GM19324 (cell line): ENCODE data around the gene PHYHD1.

Source experiments
- ATAC-seq: cut with Tn5 transposase; IDR thresholded peaks from one replicate; pipeline ENCODE4 v1.9.1; 2021; ENCODE audit warnings: mild to moderate bottlenecking, moderate library complexity; ENCODE audit not compliant: unreplicated experiment, low FRiP score

PHYHD1 gene

DNA sequence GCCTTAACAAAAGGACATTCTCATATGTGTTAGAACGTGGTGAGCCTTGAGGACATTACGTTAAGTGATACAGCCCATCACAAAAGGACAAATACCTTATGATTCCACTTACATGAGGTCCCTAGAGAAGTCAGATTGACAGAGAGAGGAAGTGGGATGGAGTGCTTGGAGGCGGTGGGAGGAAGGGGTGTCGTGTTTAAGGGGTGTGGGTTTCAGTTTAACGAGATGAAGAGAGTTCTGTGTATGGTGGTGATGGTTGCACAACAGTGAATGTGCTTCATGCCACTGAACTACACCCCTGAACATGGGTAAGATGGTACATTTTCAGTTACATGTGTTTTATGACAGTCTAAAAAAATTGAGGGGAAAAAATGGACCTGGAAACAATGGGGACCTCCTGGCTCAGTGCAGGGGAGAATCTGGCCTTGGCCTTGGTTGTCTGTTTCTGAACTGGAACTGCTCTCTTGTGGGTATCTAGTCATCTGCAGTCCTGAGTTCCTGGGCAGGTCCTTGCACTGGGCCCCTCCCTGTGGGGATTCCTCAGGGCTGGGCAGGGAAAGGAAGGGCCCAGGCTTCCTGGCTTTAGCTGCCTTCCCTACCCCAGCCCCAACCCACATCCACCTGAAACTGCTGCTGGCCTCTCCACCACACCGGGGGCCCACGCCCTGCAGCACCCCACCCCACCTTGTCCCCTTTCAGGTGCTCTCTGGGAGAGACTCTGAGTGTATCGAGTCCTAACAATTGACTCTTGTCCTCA is 21.0 kb upstream of the PHYHD1 start:
- no peak for ATAC-seq

DNA sequence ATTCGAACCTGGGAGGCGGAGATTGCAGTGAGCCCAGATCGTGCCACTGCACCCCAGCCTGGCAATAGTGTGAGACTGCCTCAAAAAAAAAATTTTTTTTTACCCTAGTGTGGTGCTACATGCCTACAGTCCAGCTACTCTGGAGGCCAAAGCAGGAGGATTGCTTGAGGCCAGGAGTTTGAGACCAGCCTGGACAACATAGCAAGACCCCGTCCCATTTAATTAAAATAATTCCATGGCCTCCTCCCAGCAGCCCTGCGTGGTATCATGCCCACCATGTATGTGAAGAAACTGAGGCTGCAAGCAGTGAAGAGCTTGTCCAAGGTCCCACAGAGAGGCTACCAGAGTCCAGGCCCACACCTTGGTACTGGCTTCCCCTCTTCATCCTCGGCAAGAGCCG is 19.4 kb upstream of the PHYHD1 start:
- no peak for ATAC-seq

DNA sequence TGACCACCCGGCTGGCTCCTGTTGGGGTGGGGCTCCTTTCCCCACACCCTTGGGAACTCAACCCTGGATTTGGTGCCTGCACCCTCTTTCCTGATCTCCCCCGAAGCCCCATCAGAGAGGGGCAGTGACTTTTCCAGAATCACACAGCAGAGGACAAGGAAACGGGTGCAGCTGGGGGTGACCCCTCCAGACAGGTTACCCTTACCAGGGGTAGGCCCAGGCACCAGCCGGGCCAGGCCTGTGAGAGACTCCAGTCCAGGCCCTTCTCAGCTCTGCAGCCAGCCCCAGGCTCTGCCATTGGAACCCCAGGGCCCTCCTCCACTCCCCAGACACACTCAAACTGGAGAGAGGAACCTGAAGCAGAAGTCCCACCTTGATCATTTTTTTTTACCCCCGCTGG is 19.0 kb upstream of the PHYHD1 start:
- ATAC-seq = no peak

DNA sequence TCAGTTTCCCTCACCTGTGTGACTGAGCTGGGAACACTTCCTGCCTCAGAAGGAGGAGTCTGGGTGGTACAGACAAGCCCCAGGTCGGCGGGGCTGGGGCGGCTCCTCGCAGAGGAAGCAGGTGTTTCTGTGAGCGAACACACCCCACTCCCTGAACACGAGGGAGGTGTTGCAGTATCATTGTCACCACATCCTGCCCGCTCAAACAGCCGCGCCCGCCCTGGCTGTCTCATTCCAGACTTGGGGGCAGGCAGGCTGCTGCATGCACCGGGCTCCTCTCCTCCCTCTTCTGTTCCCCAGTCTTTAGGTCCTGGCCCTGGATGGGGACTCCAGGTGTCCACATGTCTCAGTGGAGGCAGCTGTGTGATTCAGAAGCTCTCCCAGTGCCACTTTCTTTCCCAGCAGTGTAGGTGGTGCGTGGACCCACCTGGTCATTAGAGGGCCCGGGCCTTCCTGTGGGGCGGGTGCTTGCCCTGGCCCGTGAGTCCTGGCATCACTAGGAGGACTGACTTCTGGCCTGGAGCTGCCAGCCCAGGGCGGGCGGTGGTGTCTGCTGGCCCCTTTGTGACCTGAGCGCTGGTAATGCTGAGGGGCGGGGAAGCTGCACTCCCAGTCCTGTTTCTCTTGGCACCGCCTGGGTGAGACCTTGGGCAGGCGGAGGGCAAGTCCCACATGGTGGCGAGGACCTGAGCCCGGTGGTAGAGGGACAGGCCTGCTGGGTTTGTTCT is 18.3 kb upstream of the PHYHD1 start:
- no peak for ATAC-seq

DNA sequence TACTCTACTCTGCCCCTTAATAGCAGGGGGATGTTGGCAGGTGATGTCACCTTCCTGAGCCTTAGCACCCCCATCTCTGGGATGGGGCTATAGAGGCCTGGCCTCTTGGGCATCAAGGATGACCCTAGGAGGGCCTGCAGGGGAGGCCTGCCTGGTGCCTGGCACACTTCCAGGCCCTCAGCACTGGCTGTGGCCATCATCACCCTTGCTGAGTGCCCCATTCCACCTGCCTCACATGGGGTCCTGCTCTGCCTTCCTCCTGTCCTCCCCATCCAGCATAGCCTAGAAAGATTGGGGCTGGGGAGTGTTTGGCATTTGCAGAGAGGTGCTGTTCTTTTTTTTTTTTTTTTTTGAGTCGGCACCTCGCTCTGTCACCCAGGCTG is 17.7 kb upstream of the PHYHD1 start:
- ATAC-seq = no peak

DNA sequence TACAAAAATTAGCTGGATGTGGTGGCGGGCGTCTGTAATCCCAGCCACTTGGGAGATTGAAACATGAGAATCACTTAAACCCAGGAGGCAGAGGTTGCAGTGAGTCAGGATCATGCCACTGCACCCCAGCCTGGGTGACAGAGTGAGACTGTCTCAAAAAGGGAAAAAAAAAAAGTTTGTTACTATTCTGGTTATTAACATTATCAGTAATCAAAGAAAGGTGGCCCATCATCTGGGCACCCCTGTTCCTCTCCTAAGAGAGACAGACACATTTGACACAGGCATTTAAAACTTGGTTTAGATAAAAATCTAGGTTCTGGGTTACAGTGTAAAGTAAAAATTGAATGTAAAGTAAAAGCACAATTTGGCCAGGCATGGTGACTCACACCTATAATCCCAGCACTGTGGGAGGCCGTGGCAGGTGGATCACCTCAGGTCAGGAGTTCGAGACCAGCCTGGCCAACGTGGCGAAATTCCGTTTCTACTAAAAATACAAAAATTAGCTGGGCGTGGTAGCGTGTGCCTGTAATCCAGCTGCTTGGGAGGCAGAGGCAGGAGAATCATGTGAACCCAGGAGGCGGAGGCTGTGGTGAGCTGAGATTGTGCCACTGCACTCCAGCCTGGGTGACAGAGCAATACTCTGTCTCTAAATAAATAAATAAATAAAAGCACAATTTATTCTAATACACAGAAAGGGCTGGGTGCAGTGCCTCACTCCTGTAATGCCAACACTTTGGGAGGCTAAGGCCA is 16.7 kb upstream of the PHYHD1 start:
- ATAC-seq = no peak

DNA sequence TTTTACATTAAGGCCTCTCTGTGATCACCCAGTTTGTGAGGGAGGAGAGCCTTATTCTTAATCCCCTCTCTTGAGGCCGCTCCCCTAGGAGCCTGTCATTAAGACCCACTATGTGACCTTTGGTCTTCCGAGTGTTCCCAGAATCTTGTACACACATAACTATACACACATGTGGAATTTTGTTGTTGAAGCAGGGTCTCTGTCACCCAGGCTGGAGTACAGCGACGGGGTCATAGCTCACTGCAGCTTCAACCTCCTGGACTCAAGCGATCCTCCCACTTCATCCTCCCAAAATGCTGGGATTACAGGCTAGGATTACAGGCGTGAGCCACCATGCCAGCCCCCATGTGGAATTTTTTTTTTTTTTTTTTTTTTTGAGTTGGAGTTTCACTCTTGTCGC is 14.8 kb upstream of the PHYHD1 start:
- ATAC-seq = no peak

DNA sequence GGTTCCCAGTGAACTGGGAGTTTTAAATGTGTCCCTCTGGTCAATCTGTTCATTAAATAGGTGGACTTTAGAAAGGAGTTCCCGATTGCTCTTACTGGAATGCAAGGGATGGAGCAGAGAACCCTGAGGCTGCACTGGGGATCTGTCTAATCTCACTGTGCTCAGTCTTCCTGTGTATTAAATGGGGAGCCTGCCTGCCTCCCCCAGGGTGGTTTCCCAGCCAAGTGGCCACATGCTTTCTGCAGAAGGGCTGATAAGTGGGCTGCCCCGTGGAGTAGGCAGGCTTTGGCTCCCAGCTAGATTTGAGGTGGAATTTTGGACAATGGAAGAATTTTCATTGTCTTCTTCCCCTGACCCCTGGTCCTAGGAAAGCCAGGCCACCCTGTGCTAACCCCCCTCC is 14.0 kb upstream of the PHYHD1 start:
- ATAC-seq = no peak

DNA sequence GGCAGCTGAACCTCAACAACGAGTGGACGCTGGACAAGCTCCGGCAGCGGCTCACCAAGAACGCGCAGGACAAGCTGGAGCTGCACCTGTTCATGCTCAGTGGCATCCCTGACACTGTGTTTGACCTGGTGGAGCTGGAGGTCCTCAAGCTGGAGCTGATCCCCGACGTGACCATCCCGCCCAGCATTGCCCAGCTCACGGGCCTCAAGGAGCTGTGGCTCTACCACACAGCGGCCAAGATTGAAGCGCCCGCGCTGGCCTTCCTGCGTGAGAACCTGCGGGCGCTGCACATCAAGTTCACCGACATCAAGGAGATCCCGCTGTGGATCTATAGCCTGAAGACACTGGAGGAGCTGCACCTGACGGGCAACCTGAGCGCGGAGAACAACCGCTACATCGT is 12.4 kb upstream of the PHYHD1 start:
- no peak for ATAC-seq

DNA sequence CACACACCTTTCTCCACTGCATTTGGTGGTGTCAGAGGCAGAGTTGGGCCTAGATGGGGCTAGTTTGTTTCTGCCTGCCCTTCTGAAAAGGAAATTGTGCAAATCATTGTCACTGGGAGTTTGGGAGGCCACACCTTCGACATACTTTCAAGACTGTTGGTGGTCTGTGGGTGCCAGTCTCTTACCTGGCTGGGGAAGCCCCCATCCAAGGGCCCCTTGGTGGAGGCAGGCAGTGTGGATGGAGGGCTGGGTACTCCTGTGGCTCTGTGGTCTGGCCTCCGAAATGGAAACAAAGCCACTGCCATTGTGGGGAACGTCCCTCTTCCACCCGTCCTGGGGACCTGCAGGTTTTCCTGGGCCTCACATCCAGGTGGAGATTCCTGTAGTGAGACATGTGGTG is 10.9 kb upstream of the PHYHD1 start:
- no peak for ATAC-seq

DNA sequence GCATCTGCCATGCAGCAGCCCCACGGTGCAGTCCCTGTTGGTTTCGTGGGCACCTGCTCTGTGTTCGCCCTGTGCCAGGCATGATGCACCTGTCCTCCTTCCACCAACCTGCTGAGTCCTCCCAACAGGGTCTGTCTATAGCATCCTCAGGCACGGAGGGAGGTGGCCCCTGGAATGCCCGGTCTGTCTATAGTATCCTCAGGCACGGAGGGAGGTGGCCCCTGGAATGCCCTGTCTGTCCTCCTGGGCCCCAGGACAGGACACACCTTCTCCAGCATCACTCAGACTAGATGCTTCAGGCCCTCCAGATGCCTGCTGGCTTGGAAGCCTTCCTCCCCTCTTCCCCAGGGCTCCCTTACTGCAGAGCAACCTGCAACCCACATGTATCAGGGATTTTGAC is 9.9 kb upstream of the PHYHD1 start:
- ATAC-seq = no peak

DNA sequence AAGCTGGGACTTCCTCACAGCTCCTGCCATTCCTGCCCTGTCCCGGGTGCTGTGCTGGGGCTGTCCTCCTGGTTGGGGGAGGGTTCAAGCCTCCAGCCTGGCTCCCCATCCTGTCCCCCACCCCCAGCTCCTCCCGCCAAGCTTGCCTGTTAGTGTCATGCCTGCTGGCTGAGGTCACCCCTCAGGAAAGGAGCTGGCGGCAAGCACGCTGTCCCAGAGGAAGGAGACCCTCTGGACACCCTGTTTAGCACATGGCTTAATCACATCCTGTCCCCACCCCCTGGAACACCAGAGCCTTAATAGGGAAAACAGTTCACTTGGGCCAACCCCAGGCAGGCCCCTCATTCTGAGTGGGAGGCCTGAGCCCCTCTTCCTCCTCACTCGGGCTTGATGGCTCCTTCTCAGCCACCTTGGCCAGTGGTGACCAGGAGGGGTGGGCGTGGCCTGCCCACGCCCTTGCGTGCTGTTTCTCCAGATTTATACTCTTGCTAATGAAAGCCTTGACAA is 9.2 kb upstream of the PHYHD1 start:
- ATAC-seq = no peak

DNA sequence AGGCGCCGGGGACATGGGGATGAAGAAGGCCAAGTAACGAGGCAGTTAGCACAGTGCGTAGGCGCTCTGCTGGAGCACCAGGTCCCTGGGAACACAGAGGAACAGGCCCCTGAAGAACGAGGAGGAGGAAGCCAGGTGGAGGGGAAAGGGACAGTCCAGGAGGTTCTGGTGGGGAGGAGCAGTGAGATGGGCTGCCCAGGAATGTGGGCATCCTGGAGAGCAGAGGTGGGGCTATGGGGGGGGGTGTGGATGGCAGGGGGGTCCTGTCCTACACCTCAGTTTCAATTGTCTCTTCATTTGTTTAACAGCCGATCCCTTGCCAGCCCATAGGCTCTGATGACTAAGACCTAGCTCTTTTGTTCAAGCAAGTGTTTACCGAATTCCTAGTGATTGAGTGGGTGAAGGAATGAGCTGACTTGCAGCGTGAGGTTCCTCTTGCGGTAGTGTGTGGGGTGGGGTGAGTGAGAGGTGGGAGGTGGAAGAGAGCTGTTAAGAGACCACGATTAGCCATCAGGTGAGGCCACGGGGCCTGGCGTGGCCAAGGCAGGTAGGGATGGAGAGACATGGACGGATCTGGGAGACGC is 8.4 kb upstream of the PHYHD1 start:
- no peak for ATAC-seq

DNA sequence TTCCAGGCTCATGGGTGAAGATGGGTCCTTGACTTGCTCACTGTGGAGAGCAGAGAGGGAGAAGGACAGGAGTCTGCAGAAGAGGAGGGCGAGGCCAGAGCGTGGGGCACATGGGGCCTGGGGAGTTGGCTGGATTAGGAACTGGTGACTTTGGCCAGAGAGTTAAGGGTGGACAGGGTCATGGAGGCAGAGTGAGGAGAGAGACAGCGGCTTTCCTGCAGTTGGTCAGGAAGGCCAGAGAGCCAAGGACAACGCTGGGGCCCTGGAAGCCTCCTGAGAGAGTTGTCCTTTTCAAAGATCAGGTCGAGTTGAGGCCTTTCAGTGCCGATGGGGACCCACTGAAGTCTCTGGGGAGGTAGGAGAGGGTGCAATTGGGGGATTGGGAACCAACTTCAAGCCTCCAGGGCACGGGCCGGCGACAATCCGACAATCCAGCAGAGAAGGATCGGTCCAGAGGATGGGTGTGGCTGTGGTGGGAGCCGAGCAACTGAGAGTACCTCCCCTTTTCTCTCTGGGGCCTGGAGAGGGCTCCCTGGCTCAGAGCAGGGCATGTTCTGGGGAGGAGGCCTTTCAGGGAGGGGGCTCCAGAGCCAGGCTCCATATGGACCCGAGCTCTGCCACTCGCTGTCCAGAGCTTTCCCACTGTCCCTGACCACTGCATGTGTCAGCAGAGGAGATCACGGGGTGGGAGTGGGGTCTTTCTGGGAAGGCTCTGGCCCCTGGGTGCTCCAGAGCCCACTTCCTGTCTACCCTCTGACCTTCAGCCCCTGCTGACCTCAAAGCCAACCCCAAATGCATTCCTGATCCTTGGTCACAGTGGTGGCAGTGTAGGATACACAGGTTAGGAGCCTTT is 7.5 kb upstream of the PHYHD1 start:
- ATAC-seq = no peak

DNA sequence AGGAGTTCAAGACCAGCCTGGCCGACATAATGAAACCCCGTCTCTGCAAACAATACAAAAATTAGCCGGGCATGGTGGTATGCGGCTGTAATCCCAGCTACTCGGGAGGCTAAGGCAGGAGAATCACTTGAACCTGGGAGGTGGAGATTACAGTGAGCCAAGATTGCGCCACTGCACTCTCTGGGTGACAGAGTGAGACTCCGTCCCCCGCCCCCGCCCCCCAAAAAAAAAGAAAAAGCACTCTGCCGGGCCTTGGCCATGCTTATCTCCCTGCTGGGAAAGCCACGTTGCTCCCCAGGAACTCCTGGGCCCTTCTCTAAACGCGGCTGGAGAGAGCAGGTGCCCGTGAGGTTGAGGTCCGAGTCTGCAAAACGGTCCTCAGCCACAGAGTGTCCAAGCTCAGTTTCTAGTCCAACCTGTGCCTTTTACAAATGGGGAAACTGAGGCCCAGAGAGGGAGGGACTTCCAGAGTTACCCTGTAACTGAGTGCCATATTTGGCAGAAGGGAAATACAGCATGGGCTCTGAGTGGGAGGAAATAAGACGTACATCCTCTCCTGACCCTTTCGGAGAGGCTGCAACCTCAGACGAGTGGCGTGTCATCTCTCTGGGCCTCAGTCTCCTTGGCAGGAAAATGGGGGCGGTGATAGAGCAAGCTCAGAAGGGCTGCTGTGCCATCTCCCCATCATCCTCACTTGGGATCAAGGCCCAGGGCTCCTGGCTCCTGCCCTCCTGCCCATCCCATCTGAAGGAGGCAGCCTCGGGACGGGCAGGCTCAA is 6.6 kb upstream of the PHYHD1 start:
- ATAC-seq = no peak

DNA sequence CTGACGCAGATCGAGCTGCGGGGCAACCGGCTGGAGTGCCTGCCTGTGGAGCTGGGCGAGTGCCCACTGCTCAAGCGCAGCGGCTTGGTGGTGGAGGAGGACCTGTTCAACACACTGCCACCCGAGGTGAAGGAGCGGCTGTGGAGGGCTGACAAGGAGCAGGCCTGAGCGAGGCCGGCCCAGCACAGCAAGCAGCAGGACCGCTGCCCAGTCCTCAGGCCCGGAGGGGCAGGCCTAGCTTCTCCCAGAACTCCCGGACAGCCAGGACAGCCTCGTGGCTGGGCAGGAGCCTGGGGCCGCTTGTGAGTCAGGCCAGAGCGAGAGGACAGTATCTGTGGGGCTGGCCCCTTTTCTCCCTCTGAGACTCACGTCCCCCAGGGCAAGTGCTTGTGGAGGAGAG is 4.6 kb upstream of the PHYHD1 start:
- no peak for ATAC-seq

DNA sequence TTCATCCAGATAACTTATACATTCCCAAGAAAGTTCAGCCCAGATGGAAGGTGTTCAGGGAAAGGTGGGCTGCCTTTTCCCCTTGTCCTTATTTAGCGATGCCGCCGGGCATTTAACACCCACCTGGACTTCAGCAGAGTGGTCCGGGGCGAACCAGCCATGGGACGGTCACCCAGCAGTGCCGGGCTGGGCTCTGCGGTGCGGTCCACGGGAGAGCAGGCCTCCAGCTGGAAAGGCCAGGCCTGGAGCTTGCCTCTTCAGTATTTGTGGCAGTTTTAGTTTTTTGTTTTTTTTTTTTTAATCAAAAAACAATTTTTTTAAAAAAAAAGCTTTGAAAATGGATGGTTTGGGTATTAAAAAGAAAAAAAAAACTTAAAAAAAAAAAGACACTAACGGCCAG is 4.0 kb upstream of the PHYHD1 start:
- ATAC-seq = no peak

DNA sequence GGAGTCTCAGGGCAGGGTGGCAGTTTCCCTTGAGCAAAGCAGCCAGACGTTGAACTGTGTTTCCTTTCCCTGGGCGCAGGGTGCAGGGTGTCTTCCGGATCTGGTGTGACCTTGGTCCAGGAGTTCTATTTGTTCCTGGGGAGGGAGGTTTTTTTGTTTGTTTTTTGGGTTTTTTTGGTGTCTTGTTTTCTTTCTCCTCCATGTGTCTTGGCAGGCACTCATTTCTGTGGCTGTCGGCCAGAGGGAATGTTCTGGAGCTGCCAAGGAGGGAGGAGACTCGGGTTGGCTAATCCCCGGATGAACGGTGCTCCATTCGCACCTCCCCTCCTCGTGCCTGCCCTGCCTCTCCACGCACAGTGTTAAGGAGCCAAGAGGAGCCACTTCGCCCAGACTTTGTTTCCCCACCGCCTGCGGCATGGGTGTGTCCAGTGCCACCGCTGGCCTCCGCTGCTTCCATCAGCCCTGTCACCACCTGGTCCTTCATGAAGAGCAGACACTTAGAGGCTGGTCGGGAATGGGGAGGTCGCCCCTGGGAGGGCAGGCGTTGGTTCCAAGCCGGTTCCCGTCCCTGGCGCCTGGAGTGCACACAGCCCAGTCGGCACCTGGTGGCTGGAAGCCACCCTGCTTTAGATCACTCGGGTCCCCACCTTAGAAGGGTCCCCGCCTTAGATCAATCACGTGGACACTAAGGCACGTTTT is 3.5 kb upstream of the PHYHD1 start:
- ATAC-seq = no peak

DNA sequence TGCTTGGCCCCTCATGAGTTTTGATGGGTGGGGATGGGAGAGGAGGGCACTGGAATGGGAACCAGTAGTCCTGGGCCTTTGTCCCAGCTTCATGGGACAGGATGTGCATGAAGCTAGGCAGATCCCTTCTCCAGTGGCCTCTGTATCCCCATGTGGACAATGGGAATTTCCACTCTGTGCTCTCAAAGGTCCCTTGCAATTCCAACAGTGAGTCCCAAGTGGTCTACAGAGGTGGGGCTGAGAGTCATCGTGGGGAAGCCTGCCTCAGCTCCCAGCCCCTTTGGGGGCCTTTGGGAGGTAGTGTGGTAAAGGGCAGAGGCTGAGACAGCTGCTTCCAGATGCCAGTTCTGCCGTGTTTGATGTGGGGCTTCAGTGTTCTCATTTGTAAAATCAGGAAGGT is 1.9 kb upstream of the PHYHD1 start:
- no peak for ATAC-seq
